Keratinocyte (primary cell): ENCODE results near the gene NAV3. TPM values are rescaled to one million over a fixed set of nuclear protein-coding genes. Genes with fewer than 3 reads are reported as not detected.

Source experiments
- DNase-seq: peaks from one replicate; pipeline ENCODE4 v3.0.0-alpha.2; 2011; ENCODE audit warnings: low read depth, missing footprints, low spot score
- FAIRE-seq: peaks from 2 replicates; lab custom pipeline; 2011; peaks lifted over from hg19 to GRCh38; lab: Jason Lieb, UNC
- H2AFZ ChIP-seq: 2 replicates; pipeline ENCODE4 v1.6.0; 2012; ENCODE audit warnings: low read length, control low read depth, inconsistent platforms; ENCODE audit not compliant: control insufficient read depth
- H3K27ac ChIP-seq: 2 replicates; pipeline ENCODE4 v1.5.1; 2011; ENCODE audit warnings: low read length; ENCODE audit not compliant: control insufficient read depth, insufficient read depth
- H3K27me3 ChIP-seq: 3 replicates; pipeline ENCODE4 v1.6.0; 2011; ENCODE audit warnings: low read length; ENCODE audit not compliant: control insufficient read depth, insufficient read depth; ENCODE audit errors: extremely low read depth
- H3K36me3 ChIP-seq, 2 experiments: 2 replicates in 1 of 2; 3 replicates in 1 of 2; pipeline ENCODE4 v1.5.1; 2011; ENCODE audit warnings: low read length in 2 of 2, mild to moderate bottlenecking in 1 of 2; ENCODE audit not compliant: control insufficient read depth in 2 of 2, insufficient read depth in 2 of 2; ENCODE audit errors: extremely low read depth in 1 of 2
- H3K4me1 ChIP-seq: 3 replicates; pipeline ENCODE4 v1.5.1; 2011; ENCODE audit warnings: low read length; ENCODE audit not compliant: control insufficient read depth, insufficient read depth; ENCODE audit errors: extremely low read depth
- H3K4me2 ChIP-seq: 3 replicates; pipeline ENCODE4 v1.6.0; 2011; ENCODE audit warnings: low read depth, low read length; ENCODE audit not compliant: control insufficient read depth, insufficient read depth; ENCODE audit errors: extremely low read depth
- H3K4me3 ChIP-seq, 3 experiments: fragments of 200-600 bp in 1 of 3; sonication (generic) in 1 of 3; 2 replicates in 2 of 3; 3 replicates in 1 of 3; pipeline ENCODE4 v1.5.1; 2011 to 2016; ENCODE audit warnings: low read length in 3 of 3, mild to moderate bottlenecking in 3 of 3, control low read depth in 2 of 3, inconsistent platforms in 1 of 3, low read depth in 1 of 3, mixed read lengths in 1 of 3, mixed run types in 1 of 3, moderate library complexity in 1 of 3; ENCODE audit not compliant: control insufficient read depth in 2 of 3, insufficient read depth in 2 of 3; ENCODE audit errors: extremely low read depth in 1 of 3
- H3K79me2 ChIP-seq: 2 replicates; pipeline ENCODE4 v1.6.0; 2012; ENCODE audit warnings: low read length; ENCODE audit not compliant: control insufficient read depth, insufficient read depth
- H3K9ac ChIP-seq: 3 replicates; pipeline ENCODE4 v1.6.0; 2011; ENCODE audit warnings: low read length; ENCODE audit not compliant: control insufficient read depth, insufficient read depth; ENCODE audit errors: extremely low read depth
- H3K9me1 ChIP-seq: 3 replicates; pipeline ENCODE4 v1.6.0; 2011; ENCODE audit warnings: low read length; ENCODE audit not compliant: control insufficient read depth, insufficient read depth; ENCODE audit errors: extremely low read depth
- H3K9me3 ChIP-seq: 2 replicates; pipeline ENCODE4 v1.5.1; 2012; ENCODE audit warnings: low read depth, low read length; ENCODE audit not compliant: control insufficient read depth
- H4K20me1 ChIP-seq: 3 replicates; pipeline ENCODE4 v1.6.0; 2011; ENCODE audit warnings: low read length; ENCODE audit not compliant: control insufficient read depth, insufficient read depth; ENCODE audit errors: extremely low read depth
- CTCF ChIP-seq, 3 experiments: IDR thresholded peaks in 1 of 3; conservative IDR thresholded peaks in 1 of 3; optimal IDR thresholded peaks in 1 of 3; 2 replicates in 2 of 3; 3 replicates in 1 of 3; pipeline versions ENCODE3 to v1.5.1; 2011; ENCODE audit warnings: low read length in 3 of 3, mild to moderate bottlenecking in 3 of 3, moderate library complexity in 2 of 3, control low read depth in 1 of 3, inconsistent platforms in 1 of 3; ENCODE audit not compliant: insufficient read depth in 2 of 3; ENCODE audit errors: extremely low read depth in 1 of 3
- EZH2 ChIP-seq: IDR thresholded peaks from one replicate; pipeline ENCODE4 v1.6.1; 2012; ENCODE audit warnings: inconsistent platforms, mild to moderate bottlenecking, low read length, moderate library complexity
- dilution Hi-C: fragments of 300-500 bp; cut with MboI; formaldehyde crosslinking; loops from one replicate; pipeline ENCODE4 v1.7.0; 2020; ENCODE audit warnings: low sequenced_read_pairs; ENCODE audit not compliant: extremely low pct_ligation_motif_present
- polyA plus RNA-seq, 5 experiments: library from polyadenylated mRNA; depleted of rRNA in 3 of 5; stranded (reverse) in 3 of 5; stranded (forward) in 1 of 5; unstranded in 1 of 5; fragments of >200 nt; gene quantifications; 1 replicate in 1 of 5; 2 replicates in 3 of 5; 3 replicates in 1 of 5; pipeline versions ENCODE4 v1.2.1 to v1.2.3, GENCODE V29; 2011 to 2012; ENCODE audit warnings: missing spikeins in 2 of 5, low read depth in 1 of 5, low replicate concordance in 1 of 5

NAV3 gene
- polyA plus RNA-seq, 1 donor (not counting 4 experiments of a cell fraction or from before 2014, with no cell fraction given), result 22.6 TPM

DNA sequence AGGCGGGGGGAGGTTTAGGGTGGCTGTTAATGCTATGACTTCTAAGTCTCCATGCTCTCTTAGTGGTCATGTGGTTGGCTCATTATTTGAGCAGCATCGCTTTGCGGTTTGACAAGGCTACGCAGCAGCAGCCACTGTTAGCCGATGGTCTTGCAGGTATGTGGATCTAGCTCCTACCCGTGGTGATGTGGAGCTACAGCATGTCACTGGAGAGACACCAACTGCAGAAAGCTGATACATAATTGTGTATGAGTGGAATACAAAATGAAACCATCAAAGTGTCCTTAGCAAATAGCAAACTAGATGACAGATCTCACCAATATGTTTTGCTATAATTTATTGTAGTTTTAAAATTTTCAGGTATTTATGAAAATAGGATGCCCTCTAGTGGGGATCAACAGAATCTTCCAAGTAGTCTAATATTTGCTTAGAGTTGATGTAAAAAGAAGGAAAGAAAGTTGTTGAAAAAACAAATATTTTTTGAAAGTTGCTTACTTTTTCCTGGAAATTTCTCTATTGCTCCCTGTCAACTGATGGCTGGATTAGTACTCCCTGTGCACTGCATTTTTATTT lies 94.9 kb downstream of the NAV3 start:
- Histone ChIP-seq H3K27ac (no peak overlapping the region), H3K36me3 (no peaks in the 10 kb centered on the region), H2AFZ (no peak overlapping the region), H3K9me1 (no peaks in the 10 kb centered on the region), H3K4me1 (no peaks in the 10 kb centered on the region), H3K4me3 (no peak overlapping the region), H3K4me2 (no peak overlapping the region), H3K27me3 (no peaks in the 10 kb centered on the region), H3K79me2 (no peaks in the 10 kb centered on the region), H4K20me1 (no peaks in the 10 kb centered on the region), H3K9me3 (no peaks in the 10 kb centered on the region), H3K9ac (no peak overlapping the region)
- dilution Hi-C loops, result no loop called here
- FAIRE-seq (peak; percentile 98), DNase-seq (peak; percentile 74)
- peak; percentile 95 to 100 (median 99) for TF ChIP-seq CTCF (optimal IDR thresholded peaks at IDR 0.05 in 1 of 3, IDR thresholded peaks at IDR 0.05 in 1 of 3, conservative IDR thresholded peaks at IDR 0.05 in 1 of 3; ENCODE audit: extremely low read depth in 1 of 3, insufficient read depth in 2 of 3, low read length in 3 of 3)
- no peak for TF ChIP-seq EZH2

DNA sequence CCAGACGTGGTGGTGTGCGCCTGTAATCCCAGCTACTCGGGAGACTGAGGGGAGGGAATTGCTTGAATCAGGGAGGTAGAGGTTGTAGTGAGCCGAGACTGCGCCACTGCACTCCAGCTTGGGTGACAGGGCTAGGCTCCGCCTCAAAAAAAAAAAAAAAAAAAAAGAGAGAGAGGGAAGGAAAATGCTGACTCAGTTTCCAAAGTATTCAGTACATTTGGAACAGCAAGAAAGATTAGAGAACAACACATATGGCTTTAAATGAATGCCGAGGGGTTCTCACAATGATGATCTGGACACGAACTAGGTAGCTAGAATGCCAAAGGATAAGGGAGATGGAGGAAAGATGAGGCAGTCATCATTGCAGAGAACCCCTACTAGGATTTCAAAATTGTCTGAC lies 97.4 kb downstream of the NAV3 start:
- H3K9ac ChIP-seq, result no peak overlapping the region
- no peaks in the 10 kb centered on the region for H3K9me1 ChIP-seq
- no peaks in the 10 kb centered on the region for H4K20me1 ChIP-seq
- no peak overlapping the region for H3K4me2 ChIP-seq
- DNase-seq, result no peak
- H3K4me3 ChIP-seq, result no peak overlapping the region
- H3K27me3 ChIP-seq, result no peaks in the 10 kb centered on the region
- no peaks in the 10 kb centered on the region for H3K36me3 ChIP-seq
- no peak overlapping the region for H2AFZ ChIP-seq
- dilution Hi-C loops, result no loop called here
- no peak overlapping the region for H3K27ac ChIP-seq
- no peak for TF ChIP-seq CTCF (optimal IDR thresholded peaks at IDR 0.05 in 1 of 3, IDR thresholded peaks at IDR 0.05 in 1 of 3, conservative IDR thresholded peaks at IDR 0.05 in 1 of 3; ENCODE audit: extremely low read depth in 1 of 3, insufficient read depth in 2 of 3, low read length in 3 of 3)
- no peak for TF ChIP-seq EZH2
- FAIRE-seq, result no peak
- H3K9me3 ChIP-seq, result no peaks in the 10 kb centered on the region
- H3K4me1 ChIP-seq, result no peaks in the 10 kb centered on the region
- H3K79me2 ChIP-seq, result no peaks in the 10 kb centered on the region
